Mesendoderm (in vitro differentiated cells): ENCODE results near the gene MOSMO.

ENCODE experiments used
- DNase-seq: peaks from one replicate; pipeline ENCODE4 v3.0.0; 2013
- H2AK5ac ChIP-seq: 2 replicates; pipeline ENCODE4 v1.6.1; 2013; ENCODE audit warnings: low read length, inconsistent platforms
- H2BK120ac ChIP-seq: 2 replicates; pipeline ENCODE4 v1.6.1; 2013; ENCODE audit warnings: low read depth, mild to moderate bottlenecking, low read length, moderate library complexity, mixed read lengths
- H2BK15ac ChIP-seq: replicated peaks from 2 replicates; pipeline ENCODE4 v1.6.1; 2013; ENCODE audit warnings: low read depth, mild to moderate bottlenecking, moderate library complexity
- H2BK5ac ChIP-seq: 2 replicates; pipeline ENCODE4 v1.6.1; 2013; ENCODE audit warnings: low read length, inconsistent platforms
- H3K18ac ChIP-seq: 2 replicates; pipeline ENCODE4 v1.6.1; 2013; ENCODE audit warnings: mild to moderate bottlenecking, low read length, mixed read lengths
- H3K23ac ChIP-seq: one replicate; pipeline ENCODE4 v1.6.1; 2013; ENCODE audit warnings: low read length
- H3K27ac ChIP-seq: 2 replicates; pipeline ENCODE4 v1.5.1; 2013; ENCODE audit warnings: low read depth, mild to moderate bottlenecking, inconsistent platforms, low read length, moderate library complexity
- H3K27me3 ChIP-seq: 2 replicates; pipeline ENCODE4 v1.6.1; 2013; ENCODE audit warnings: low read length, control low read depth, mild to moderate bottlenecking, inconsistent platforms; ENCODE audit not compliant: insufficient read depth, poor library complexity
- H3K36me3 ChIP-seq: 2 replicates; pipeline ENCODE4 v1.6.1; 2013; ENCODE audit warnings: low read length, inconsistent platforms; ENCODE audit not compliant: control insufficient read depth, insufficient read depth
- H3K4ac ChIP-seq: one replicate; pipeline ENCODE4 v1.6.1; 2013; ENCODE audit warnings: low read depth, mild to moderate bottlenecking, low read length, moderate library complexity
- H3K4me1 ChIP-seq: 2 replicates; pipeline ENCODE4 v1.6.1; 2013; ENCODE audit warnings: low read depth, low read length, inconsistent platforms; ENCODE audit not compliant: control insufficient read depth
- H3K4me2 ChIP-seq: 2 replicates; pipeline ENCODE4 v1.6.1; 2013; ENCODE audit warnings: low read length
- H3K4me3 ChIP-seq: 2 replicates; pipeline ENCODE4 v1.5.1; 2013; ENCODE audit warnings: mild to moderate bottlenecking, low read length
- H3K56ac ChIP-seq: one replicate; pipeline ENCODE4 v1.6.1; 2013; ENCODE audit warnings: low read length
- H3K79me1 ChIP-seq: 2 replicates; pipeline ENCODE4 v1.6.1; 2013; ENCODE audit warnings: low read length, inconsistent platforms
- H3K79me2 ChIP-seq: 2 replicates; pipeline ENCODE4 v1.6.1; 2013; ENCODE audit warnings: mild to moderate bottlenecking, low read length; ENCODE audit not compliant: control insufficient read depth, insufficient read depth
- H3K9ac ChIP-seq: 2 replicates; pipeline ENCODE4 v1.6.1; 2013; ENCODE audit warnings: low read length, inconsistent platforms
- H4K5ac ChIP-seq: one replicate; pipeline ENCODE4 v1.6.1; 2013; ENCODE audit warnings: low read length
- H4K8ac ChIP-seq: one replicate; pipeline ENCODE4 v1.6.1; 2013; ENCODE audit warnings: low read depth, mild to moderate bottlenecking, control low read depth, low read length, moderate library complexity
- WGBS: extraction: QIAGEN DNeasy Blood & Tissue Kit; methylation state at CpG from one replicate; pipeline ENCODE4 v1.1.7; 2013; ENCODE audit warnings: low lambda C conversion rate, missing lambda C conversion rate; ENCODE audit not compliant: insufficient coverage; ENCODE audit errors: extremely low coverage; 5-methylcytosine and 5-hydroxymethylcytosine counted together

MOSMO gene

GRCh38 chr16:22065252-22065651 lies 57.3 kb downstream of the MOSMO start:
- Histone ChIP-seq H3K4me2 (no peak overlapping the region), H3K79me2 (no peaks in the 10 kb centered on the region), H2BK5ac (no peak overlapping the region), H3K4me1 (no peaks in the 10 kb centered on the region), H3K27ac (no peak overlapping the region), H4K8ac (no peak overlapping the region), H4K5ac (no peak overlapping the region), H3K23ac (no peak overlapping the region), H2BK15ac (no peak overlapping the region), H3K56ac (no peak overlapping the region), H3K18ac (no peak overlapping the region), H3K4ac (no peak overlapping the region), H3K79me1 (peaks cover 1% of the 10 kb centered on the region), H3K4me3 (no peak overlapping the region), H3K9ac (no peak overlapping the region), H2BK120ac (no peak overlapping the region), H3K27me3 (no peaks in the 10 kb centered on the region), H2AK5ac (no peak overlapping the region), H3K36me3 (no peaks in the 10 kb centered on the region)
- no CpG with 5 or more reads among the region's 1 CpG for WGBS
- no peak for DNase-seq

DNA sequence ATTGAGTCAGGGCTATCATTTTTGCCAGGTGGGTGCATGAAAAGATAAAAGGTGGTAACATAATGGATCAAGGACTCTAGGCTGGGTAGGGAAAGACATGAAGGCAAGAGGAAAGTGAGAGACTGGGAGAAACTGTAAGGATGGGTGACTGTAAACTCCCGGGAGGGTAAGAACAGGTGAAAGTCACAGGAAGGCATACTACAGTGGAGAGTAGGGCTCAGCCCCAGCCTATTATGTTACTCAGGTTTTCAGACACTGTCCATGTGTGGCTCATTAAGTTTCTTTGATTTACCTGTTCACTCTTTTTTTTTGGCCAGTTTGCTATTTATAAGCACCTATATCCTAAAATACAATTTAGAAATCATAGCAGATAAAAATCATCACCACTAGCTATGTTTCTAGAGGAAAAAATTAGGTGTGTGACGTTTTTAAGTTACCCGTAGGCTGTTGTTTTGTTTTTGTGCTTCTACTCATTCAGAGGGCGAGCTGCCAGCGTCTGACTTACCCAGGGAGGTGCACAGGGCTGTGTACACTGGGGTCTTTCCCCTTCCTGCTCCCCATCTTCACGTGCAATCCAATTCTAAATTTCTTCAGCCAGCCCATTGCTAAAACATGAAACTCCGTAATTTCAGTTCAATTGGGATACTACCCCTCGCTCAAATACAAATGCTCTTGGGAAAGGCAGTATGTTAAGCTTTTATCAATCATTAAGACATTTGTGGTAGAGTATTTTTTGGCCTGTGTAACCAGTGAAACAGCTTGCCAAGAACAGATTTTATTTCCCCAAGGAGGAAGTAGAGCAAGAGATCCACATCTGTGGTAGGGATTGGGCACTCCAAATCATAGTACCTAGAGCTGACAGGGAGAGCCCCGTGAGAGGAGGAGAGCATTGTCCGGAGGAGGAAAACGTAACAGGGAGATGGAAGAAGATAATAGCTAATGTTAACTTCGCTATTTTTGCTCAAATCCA lies 62.7 kb downstream of the MOSMO start:
- no peak overlapping the region for H3K4me3 ChIP-seq

GRCh38 chr16:22071331-22071910 lies 63.5 kb downstream of the MOSMO start:
- Histone ChIP-seq H2AK5ac (no peak overlapping the region), H3K18ac (no peak overlapping the region), H3K4me1 (no peaks in the 10 kb centered on the region), H4K8ac (no peak overlapping the region), H3K56ac (no peak overlapping the region), H3K9ac (no peak overlapping the region), H3K23ac (no peak overlapping the region), H3K27me3 (no peaks in the 10 kb centered on the region), H2BK5ac (no peak overlapping the region), H3K36me3 (no peaks in the 10 kb centered on the region), H2BK120ac (no peak overlapping the region), H4K5ac (no peak overlapping the region), H3K79me1 (peaks cover 2% of the 10 kb centered on the region), H2BK15ac (no peak overlapping the region), H3K79me2 (no peaks in the 10 kb centered on the region), H3K27ac (no peak overlapping the region), H3K4me3 (no peak overlapping the region), H3K4ac (no peak overlapping the region), H3K4me2 (no peak overlapping the region)
- WGBS, result no CpG with 5 or more reads among the region's 7 CpGs
- peak; percentile 23 for DNase-seq

More for the DNA sequence above, 62.7 kb downstream of the MOSMO start:
- Histone ChIP-seq H2BK120ac (no peak overlapping the region), H2AK5ac (no peak overlapping the region), H3K4ac (no peak overlapping the region), H4K8ac (no peak overlapping the region), H3K79me1 (peaks cover 2% of the 10 kb centered on the region), H3K4me1 (no peaks in the 10 kb centered on the region), H3K27ac (no peak overlapping the region), H3K9ac (no peak overlapping the region), H3K4me2 (no peak overlapping the region), H3K18ac (no peak overlapping the region), H3K56ac (no peak overlapping the region), H2BK15ac (no peak overlapping the region), H3K23ac (no peak overlapping the region), H4K5ac (no peak overlapping the region), H2BK5ac (no peak overlapping the region), H3K36me3 (no peaks in the 10 kb centered on the region), H3K27me3 (no peaks in the 10 kb centered on the region), H3K79me2 (no peaks in the 10 kb centered on the region)
- no CpG with 5 or more reads among the region's 12 CpGs for WGBS
- DNase-seq, result no peak

- DNase-seq, result no peak
- Histone ChIP-seq H2BK120ac (no peak overlapping the region), H2BK5ac (no peak overlapping the region), H3K79me1 (peaks cover 2% of the 10 kb centered on the region), H2AK5ac (no peak overlapping the region), H3K18ac (no peak overlapping the region), H3K56ac (no peak overlapping the region), H4K5ac (no peak overlapping the region), H3K9ac (no peak overlapping the region), H3K4me3 (no peak overlapping the region), H3K4me1 (no peaks in the 10 kb centered on the region), H3K36me3 (no peaks in the 10 kb centered on the region), H3K4ac (no peak overlapping the region), H3K79me2 (no peaks in the 10 kb centered on the region), H4K8ac (no peak overlapping the region), H3K27ac (no peak overlapping the region), H2BK15ac (no peak overlapping the region), H3K23ac (no peak overlapping the region), H3K4me2 (no peak overlapping the region), H3K27me3 (no peaks in the 10 kb centered on the region)
- no CpG with 5 or more reads among the region's 3 CpGs for WGBS
Observed at GRCh38 chr16:22073350-22073749, 65.4 kb downstream of the MOSMO start.

- no CpG with 5 or more reads among the region's 11 CpGs for whole genome bisulfite sequencing
Observed at GRCh38 chr16:22075043-22075757, 67.3 kb downstream of the MOSMO start.

More at GRCh38 chr16:22075043-22075757, 67.3 kb downstream of the MOSMO start:
- no peak overlapping the region for H2BK5ac ChIP-seq
- H2AK5ac ChIP-seq, result no peak overlapping the region
- no peaks in the 10 kb centered on the region for H3K79me2 ChIP-seq
- no peak overlapping the region for H3K56ac ChIP-seq
- no peak overlapping the region for H2BK120ac ChIP-seq
- H4K5ac ChIP-seq, result no peak overlapping the region
- H3K4me1 ChIP-seq, result no peaks in the 10 kb centered on the region
- no peak overlapping the region for H3K23ac ChIP-seq
- H3K4me3 ChIP-seq, result no peak overlapping the region
- H4K8ac ChIP-seq, result no peak overlapping the region
- no peak overlapping the region for H3K27ac ChIP-seq
- no peak overlapping the region for H3K9ac ChIP-seq
- DNase-seq, result no peak
- no peaks in the 10 kb centered on the region for H3K36me3 ChIP-seq
- H3K4ac ChIP-seq, result no peak overlapping the region
- peaks cover 2% of the 10 kb centered on the region for H3K79me1 ChIP-seq
- H2BK15ac ChIP-seq, result no peak overlapping the region
- no peaks in the 10 kb centered on the region for H3K27me3 ChIP-seq
- no peak overlapping the region for H3K4me2 ChIP-seq
- H3K18ac ChIP-seq, result no peak overlapping the region
